Keratinocyte (primary cell): Measurements from ENCODE around the gene GNAL. TPM values are rescaled to one million over a fixed set of nuclear protein-coding genes. Genes with fewer than 3 reads are reported as not detected.

Source experiments
- DNase-seq: peaks from one replicate; pipeline ENCODE4 v3.0.0-alpha.2; 2011; ENCODE audit warnings: low read depth, missing footprints, low spot score
- FAIRE-seq: peaks from 2 replicates; lab custom pipeline; 2011; peaks lifted over from hg19 to GRCh38; lab: Jason Lieb, UNC
- H2AFZ ChIP-seq: 2 replicates; pipeline ENCODE4 v1.6.0; 2012; ENCODE audit warnings: low read length, control low read depth, inconsistent platforms; ENCODE audit not compliant: control insufficient read depth
- H3K27ac ChIP-seq: 2 replicates; pipeline ENCODE4 v1.5.1; 2011; ENCODE audit warnings: low read length; ENCODE audit not compliant: control insufficient read depth, insufficient read depth
- H3K27me3 ChIP-seq: 3 replicates; pipeline ENCODE4 v1.6.0; 2011; ENCODE audit warnings: low read length; ENCODE audit not compliant: control insufficient read depth, insufficient read depth; ENCODE audit errors: extremely low read depth
- H3K36me3 ChIP-seq, 2 experiments: 2 replicates in 1 of 2; 3 replicates in 1 of 2; pipeline ENCODE4 v1.5.1; 2011; ENCODE audit warnings: low read length in 2 of 2, mild to moderate bottlenecking in 1 of 2; ENCODE audit not compliant: control insufficient read depth in 2 of 2, insufficient read depth in 2 of 2; ENCODE audit errors: extremely low read depth in 1 of 2
- H3K4me1 ChIP-seq: 3 replicates; pipeline ENCODE4 v1.5.1; 2011; ENCODE audit warnings: low read length; ENCODE audit not compliant: control insufficient read depth, insufficient read depth; ENCODE audit errors: extremely low read depth
- H3K4me2 ChIP-seq: 3 replicates; pipeline ENCODE4 v1.6.0; 2011; ENCODE audit warnings: low read depth, low read length; ENCODE audit not compliant: control insufficient read depth, insufficient read depth; ENCODE audit errors: extremely low read depth
- H3K4me3 ChIP-seq, 3 experiments: fragments of 200-600 bp in 1 of 3; sonication (generic) in 1 of 3; 2 replicates in 2 of 3; 3 replicates in 1 of 3; pipeline ENCODE4 v1.5.1; 2011 to 2016; ENCODE audit warnings: low read length in 3 of 3, mild to moderate bottlenecking in 3 of 3, control low read depth in 2 of 3, inconsistent platforms in 1 of 3, low read depth in 1 of 3, mixed read lengths in 1 of 3, mixed run types in 1 of 3, moderate library complexity in 1 of 3; ENCODE audit not compliant: control insufficient read depth in 2 of 3, insufficient read depth in 2 of 3; ENCODE audit errors: extremely low read depth in 1 of 3
- H3K79me2 ChIP-seq: 2 replicates; pipeline ENCODE4 v1.6.0; 2012; ENCODE audit warnings: low read length; ENCODE audit not compliant: control insufficient read depth, insufficient read depth
- H3K9ac ChIP-seq: 3 replicates; pipeline ENCODE4 v1.6.0; 2011; ENCODE audit warnings: low read length; ENCODE audit not compliant: control insufficient read depth, insufficient read depth; ENCODE audit errors: extremely low read depth
- H3K9me1 ChIP-seq: 3 replicates; pipeline ENCODE4 v1.6.0; 2011; ENCODE audit warnings: low read length; ENCODE audit not compliant: control insufficient read depth, insufficient read depth; ENCODE audit errors: extremely low read depth
- H3K9me3 ChIP-seq: 2 replicates; pipeline ENCODE4 v1.5.1; 2012; ENCODE audit warnings: low read depth, low read length; ENCODE audit not compliant: control insufficient read depth
- H4K20me1 ChIP-seq: 3 replicates; pipeline ENCODE4 v1.6.0; 2011; ENCODE audit warnings: low read length; ENCODE audit not compliant: control insufficient read depth, insufficient read depth; ENCODE audit errors: extremely low read depth
- EZH2 ChIP-seq: IDR thresholded peaks from one replicate; pipeline ENCODE4 v1.6.1; 2012; ENCODE audit warnings: inconsistent platforms, mild to moderate bottlenecking, low read length, moderate library complexity
- dilution Hi-C: fragments of 300-500 bp; cut with MboI; formaldehyde crosslinking; loops from one replicate; pipeline ENCODE4 v1.7.0; 2020; ENCODE audit warnings: low sequenced_read_pairs; ENCODE audit not compliant: extremely low pct_ligation_motif_present
- polyA plus RNA-seq, 5 experiments: library from polyadenylated mRNA; depleted of rRNA in 3 of 5; stranded (reverse) in 3 of 5; stranded (forward) in 1 of 5; unstranded in 1 of 5; fragments of >200 nt; gene quantifications; 1 replicate in 1 of 5; 2 replicates in 3 of 5; 3 replicates in 1 of 5; pipeline versions ENCODE4 v1.2.1 to v1.2.3, GENCODE V29; 2011 to 2012; ENCODE audit warnings: missing spikeins in 2 of 5, low read depth in 1 of 5, low replicate concordance in 1 of 5
- TF ChIP-seq, protein P1 (sequence below), 3 experiments: IDR thresholded peaks in 1 of 3; conservative IDR thresholded peaks in 1 of 3; optimal IDR thresholded peaks in 1 of 3; 2 replicates in 2 of 3; 3 replicates in 1 of 3; pipeline versions ENCODE3 to v1.5.1; 2011; ENCODE audit warnings: low read length in 3 of 3, mild to moderate bottlenecking in 3 of 3, moderate library complexity in 2 of 3, control low read depth in 1 of 3, inconsistent platforms in 1 of 3; ENCODE audit not compliant: insufficient read depth in 2 of 3; ENCODE audit errors: extremely low read depth in 1 of 3

Gene GNAL
- polyA plus RNA-seq, 1 donor (not counting 4 experiments of a cell fraction or from before 2014, with no cell fraction given) = 30.0 TPM

DNA sequence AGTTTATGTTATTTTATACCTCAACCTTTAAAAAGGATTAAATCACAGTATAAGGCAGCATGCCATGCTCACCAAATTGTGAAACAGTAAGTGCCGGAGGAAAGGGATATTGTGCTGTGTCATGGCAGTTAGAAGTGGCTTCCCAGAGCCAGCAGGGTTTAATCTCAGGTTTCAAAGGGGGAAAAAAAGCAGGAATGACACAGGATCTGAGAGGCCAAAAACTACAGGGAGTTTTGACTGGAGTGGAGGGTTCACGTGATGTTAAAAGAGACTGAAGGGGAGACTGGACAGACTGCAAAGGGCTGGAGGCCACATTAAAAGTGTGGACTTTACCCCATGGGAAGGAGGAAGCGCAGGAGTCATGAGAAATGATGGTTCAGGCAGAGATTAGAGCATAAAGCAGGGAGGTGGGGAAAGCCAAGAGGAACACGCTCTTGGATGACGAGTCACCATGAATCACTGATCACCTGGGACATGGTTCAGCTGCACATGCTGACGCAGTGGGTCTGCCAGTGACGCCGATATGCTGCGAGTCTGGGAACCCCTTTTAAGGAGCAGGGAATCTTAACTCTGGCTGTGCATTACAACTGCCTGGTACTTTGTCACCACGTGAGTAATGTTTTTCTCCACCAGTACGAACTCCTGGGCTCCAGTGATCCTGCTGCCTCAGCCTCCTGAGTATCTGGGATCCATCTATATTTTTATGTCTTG is 168.3 kb downstream of the GNAL start:
- DNase-seq (peak; percentile 94), FAIRE-seq (peak; percentile 94)
- Histone ChIP-seq H3K9me3 (no peaks in the 10 kb centered on the region), H3K27ac (peak overlapping the region; percentile 96), H3K79me2 (peaks cover 21% of the 10 kb centered on the region), H4K20me1 (no peaks in the 10 kb centered on the region), H3K4me1 (peaks cover 53% of the 10 kb centered on the region), H3K4me2 (peak overlapping the region; percentile 81), H3K36me3 (peaks cover 1 to 3% of the 10 kb centered on the region in 2 experiments), H3K9ac (peak overlapping the region; percentile 79), H3K9me1 (no peaks in the 10 kb centered on the region), H2AFZ (peak overlapping the region; percentile 22), H3K4me3 (peak overlapping the region in 2 of 3 experiments; percentile 30 to 53), H3K27me3 (no peaks in the 10 kb centered on the region)
- TF ChIP-seq, protein P1, sequence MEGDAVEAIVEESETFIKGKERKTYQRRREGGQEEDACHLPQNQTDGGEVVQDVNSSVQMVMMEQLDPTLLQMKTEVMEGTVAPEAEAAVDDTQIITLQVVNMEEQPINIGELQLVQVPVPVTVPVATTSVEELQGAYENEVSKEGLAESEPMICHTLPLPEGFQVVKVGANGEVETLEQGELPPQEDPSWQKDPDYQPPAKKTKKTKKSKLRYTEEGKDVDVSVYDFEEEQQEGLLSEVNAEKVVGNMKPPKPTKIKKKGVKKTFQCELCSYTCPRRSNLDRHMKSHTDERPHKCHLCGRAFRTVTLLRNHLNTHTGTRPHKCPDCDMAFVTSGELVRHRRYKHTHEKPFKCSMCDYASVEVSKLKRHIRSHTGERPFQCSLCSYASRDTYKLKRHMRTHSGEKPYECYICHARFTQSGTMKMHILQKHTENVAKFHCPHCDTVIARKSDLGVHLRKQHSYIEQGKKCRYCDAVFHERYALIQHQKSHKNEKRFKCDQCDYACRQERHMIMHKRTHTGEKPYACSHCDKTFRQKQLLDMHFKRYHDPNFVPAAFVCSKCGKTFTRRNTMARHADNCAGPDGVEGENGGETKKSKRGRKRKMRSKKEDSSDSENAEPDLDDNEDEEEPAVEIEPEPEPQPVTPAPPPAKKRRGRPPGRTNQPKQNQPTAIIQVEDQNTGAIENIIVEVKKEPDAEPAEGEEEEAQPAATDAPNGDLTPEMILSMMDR (optimal IDR thresholded peaks at IDR 0.05 in 1 of 3, IDR thresholded peaks at IDR 0.05 in 1 of 3, conservative IDR thresholded peaks at IDR 0.05 in 1 of 3; ENCODE audit: extremely low read depth in 1 of 3, insufficient read depth in 2 of 3, low read length in 3 of 3) = no peak
- no peak for TF ChIP-seq EZH2
- dilution Hi-C loops = no loop called here

- Histone ChIP-seq H3K9me1 (no peaks in the 10 kb centered on the region), H3K9ac (peak overlapping the region; percentile 69), H3K9me3 (no peaks in the 10 kb centered on the region), H2AFZ (no peak overlapping the region), H3K4me1 (peaks cover 42% of the 10 kb centered on the region), H3K27me3 (no peaks in the 10 kb centered on the region), H3K27ac (peak overlapping the region; percentile 96), H3K36me3 (peaks cover 1 to 3% of the 10 kb centered on the region in 2 experiments), H3K79me2 (peaks cover 7% of the 10 kb centered on the region), H4K20me1 (no peaks in the 10 kb centered on the region), H3K4me2 (peak overlapping the region; percentile 81), H3K4me3 (peak overlapping the region in 2 of 3 experiments; percentile 53 to 62)
- DNase-seq (peak; percentile 70), FAIRE-seq (no peak)
- TF ChIP-seq, protein P1 (optimal IDR thresholded peaks at IDR 0.05 in 1 of 3, IDR thresholded peaks at IDR 0.05 in 1 of 3, conservative IDR thresholded peaks at IDR 0.05 in 1 of 3; ENCODE audit: extremely low read depth in 1 of 3, insufficient read depth in 2 of 3, low read length in 3 of 3) = peak in 1 of 3 experiments; percentile 5
- TF ChIP-seq EZH2 = no peak
- dilution Hi-C loops = no loop called here
Measured at GRCh38 chr18:11859282-11859830, 170.3 kb downstream of the GNAL start.
